ENCODE measurements around the gene IL21R. TPM values are rescaled to one million over a fixed set of nuclear protein-coding genes. Genes with fewer than 3 reads are reported as not detected.
A peak's percentile ranks its signal among the peaks of the same experiment; 100 is the strongest.
"Not testable (repeated sequence)": the region's sequence is repeated elsewhere in the genome, so short reads cannot be mapped to it uniquely, and the experiment has no call there.

Gene IL21R
- total RNA-seq, 1 donor from 2014 or later = 0.52 TPM

- Histone ChIP-seq H3K4me1 (ENCODE audit: control insufficient read depth in 3 of 3, insufficient read depth in 3 of 3, low read length in 3 of 3) (no peaks in the 10 kb centered on the region), H3K9ac (ENCODE audit: low read depth in 1 of 3, low read length in 3 of 3) (no peak overlapping the region), H3K27me3 (ENCODE audit: control insufficient read depth in 3 of 3, insufficient read depth in 3 of 3, low read length in 3 of 3) (peaks cover 0 to 20% (median 9%) of the 10 kb centered on the region in 3 donors), H3K4me3 (ENCODE audit: low read length in 3 of 3) (no peak overlapping the region), H3K36me3 (ENCODE audit: control insufficient read depth in 3 of 3, insufficient read depth in 3 of 3, low read length in 3 of 3) (no peaks in the 10 kb centered on the region), H3K9me3 (ENCODE audit: control insufficient read depth in 3 of 3, low read length in 3 of 3) (peaks cover 0 to 3% (median 0%) of the 10 kb centered on the region in 3 donors), H3K27ac (ENCODE audit: low read depth, low read length) (no peak overlapping the region)
Observed at GRCh38 chr16:27430923-27431484, 29.0 kb downstream of the IL21R start.

GRCh38 chr16:27431773-27432532 is 30.0 kb downstream of the IL21R start:
- Histone ChIP-seq H3K4me1 (ENCODE audit: control insufficient read depth in 3 of 3, insufficient read depth in 3 of 3, low read length in 3 of 3) (no peaks in the 10 kb centered on the region), H3K9ac (ENCODE audit: low read depth in 1 of 3, low read length in 3 of 3) (no peak overlapping the region)

GRCh38 chr16:27432558-27432957 is 30.6 kb downstream of the IL21R start:
- no peaks in the 10 kb centered on the region for H3K9me3 ChIP-seq (ENCODE audit: control insufficient read depth in 3 of 3, low read length in 3 of 3)
- H3K4me3 ChIP-seq (ENCODE audit: low read length in 3 of 3) = no peak overlapping the region
- peaks cover 0 to 20% (median 9%) of the 10 kb centered on the region in 3 donors for H3K27me3 ChIP-seq (ENCODE audit: control insufficient read depth in 3 of 3, insufficient read depth in 3 of 3, low read length in 3 of 3)
- no peaks in the 10 kb centered on the region for H3K4me1 ChIP-seq (ENCODE audit: control insufficient read depth in 3 of 3, insufficient read depth in 3 of 3, low read length in 3 of 3)
- H3K9ac ChIP-seq (ENCODE audit: low read depth in 1 of 3, low read length in 3 of 3) = no peak overlapping the region
- H3K27ac ChIP-seq (ENCODE audit: low read depth, low read length) = no peak overlapping the region
- H3K36me3 ChIP-seq (ENCODE audit: control insufficient read depth in 3 of 3, insufficient read depth in 3 of 3, low read length in 3 of 3) = no peaks in the 10 kb centered on the region

More at GRCh38 chr16:27431773-27432532, 30.0 kb downstream of the IL21R start:
- Histone ChIP-seq H3K4me3 (ENCODE audit: low read length in 3 of 3) (no peak overlapping the region), H3K36me3 (ENCODE audit: control insufficient read depth in 3 of 3, insufficient read depth in 3 of 3, low read length in 3 of 3) (no peaks in the 10 kb centered on the region), H3K27me3 (ENCODE audit: control insufficient read depth in 3 of 3, insufficient read depth in 3 of 3, low read length in 3 of 3) (peaks cover 0 to 20% (median 9%) of the 10 kb centered on the region in 3 donors), H3K27ac (ENCODE audit: low read depth, low read length) (no peak overlapping the region), H3K9me3 (ENCODE audit: control insufficient read depth in 3 of 3, low read length in 3 of 3) (no peaks in the 10 kb centered on the region)

GRCh38 chr16:27433191-27433590 is 31.2 kb downstream of the IL21R start:
- not testable (repeated sequence) for H3K4me3 ChIP-seq (ENCODE audit: low read length in 3 of 3); H3K9ac ChIP-seq (ENCODE audit: low read depth in 1 of 3, low read length in 3 of 3); H3K9me3 ChIP-seq (ENCODE audit: control insufficient read depth in 3 of 3, low read length in 3 of 3); H3K27ac ChIP-seq (ENCODE audit: low read depth, low read length); H3K4me1 ChIP-seq (ENCODE audit: control insufficient read depth in 3 of 3, insufficient read depth in 3 of 3, low read length in 3 of 3); H3K36me3 ChIP-seq (ENCODE audit: control insufficient read depth in 3 of 3, insufficient read depth in 3 of 3, low read length in 3 of 3)
- H3K27me3 ChIP-seq (ENCODE audit: control insufficient read depth in 3 of 3, insufficient read depth in 3 of 3, low read length in 3 of 3) = peaks cover 0 to 20% (median 9%) of the 10 kb centered on the region in 3 donors

- Histone ChIP-seq H3K9me3 (ENCODE audit: control insufficient read depth in 3 of 3, low read length in 3 of 3) (no peaks in the 10 kb centered on the region), H3K9ac (ENCODE audit: low read depth in 1 of 3, low read length in 3 of 3) (peak overlapping the region in 1 of 3 donors; percentile 3), H3K4me1 (ENCODE audit: control insufficient read depth in 3 of 3, insufficient read depth in 3 of 3, low read length in 3 of 3) (no peaks in the 10 kb centered on the region), H3K4me3 (ENCODE audit: low read length in 3 of 3) (no peak overlapping the region), H3K27ac (ENCODE audit: low read depth, low read length) (no peak overlapping the region), H3K36me3 (ENCODE audit: control insufficient read depth in 3 of 3, insufficient read depth in 3 of 3, low read length in 3 of 3) (no peaks in the 10 kb centered on the region), H3K27me3 (ENCODE audit: control insufficient read depth in 3 of 3, insufficient read depth in 3 of 3, low read length in 3 of 3) (peaks cover 0 to 20% (median 9%) of the 10 kb centered on the region in 3 donors)
Observed at GRCh38 chr16:27433636-27434035, 31.7 kb downstream of the IL21R start.

- no peaks in the 10 kb centered on the region for H3K36me3 ChIP-seq (ENCODE audit: control insufficient read depth in 3 of 3, insufficient read depth in 3 of 3, low read length in 3 of 3)
- no peak overlapping the region for H3K4me3 ChIP-seq (ENCODE audit: low read length in 3 of 3)
- no peak overlapping the region for H3K9ac ChIP-seq (ENCODE audit: low read depth in 1 of 3, low read length in 3 of 3)
- no peaks in the 10 kb centered on the region for H3K4me1 ChIP-seq (ENCODE audit: control insufficient read depth in 3 of 3, insufficient read depth in 3 of 3, low read length in 3 of 3)
- H3K9me3 ChIP-seq (ENCODE audit: control insufficient read depth in 3 of 3, low read length in 3 of 3) = no peaks in the 10 kb centered on the region
- no peak overlapping the region for H3K27ac ChIP-seq (ENCODE audit: low read depth, low read length)
- peaks cover 0 to 20% (median 9%) of the 10 kb centered on the region in 3 donors for H3K27me3 ChIP-seq (ENCODE audit: control insufficient read depth in 3 of 3, insufficient read depth in 3 of 3, low read length in 3 of 3)
Observed at GRCh38 chr16:27434141-27435051, 32.4 kb downstream of the IL21R start.

GRCh38 chr16:27435146-27435545 is 33.2 kb downstream of the IL21R start:
- not testable (repeated sequence) for H3K4me3 ChIP-seq (ENCODE audit: low read length in 3 of 3); H3K36me3 ChIP-seq (ENCODE audit: control insufficient read depth in 3 of 3, insufficient read depth in 3 of 3, low read length in 3 of 3); H3K4me1 ChIP-seq (ENCODE audit: control insufficient read depth in 3 of 3, insufficient read depth in 3 of 3, low read length in 3 of 3); H3K9ac ChIP-seq (ENCODE audit: low read depth in 1 of 3, low read length in 3 of 3); H3K27ac ChIP-seq (ENCODE audit: low read depth, low read length); H3K9me3 ChIP-seq (ENCODE audit: control insufficient read depth in 3 of 3, low read length in 3 of 3)
- H3K27me3 ChIP-seq (ENCODE audit: control insufficient read depth in 3 of 3, insufficient read depth in 3 of 3, low read length in 3 of 3) = peaks cover 0 to 19% (median 7%) of the 10 kb centered on the region in 3 donors

GRCh38 chr16:27436065-27436464 is 34.1 kb downstream of the IL21R start:
- no peaks in the 10 kb centered on the region for H3K36me3 ChIP-seq (ENCODE audit: control insufficient read depth in 3 of 3, insufficient read depth in 3 of 3, low read length in 3 of 3)
- H3K4me1 ChIP-seq (ENCODE audit: control insufficient read depth in 3 of 3, insufficient read depth in 3 of 3, low read length in 3 of 3) = no peaks in the 10 kb centered on the region
- H3K9ac ChIP-seq (ENCODE audit: low read depth in 1 of 3, low read length in 3 of 3) = no peak overlapping the region
- H3K9me3 ChIP-seq (ENCODE audit: control insufficient read depth in 3 of 3, low read length in 3 of 3) = no peaks in the 10 kb centered on the region
- H3K4me3 ChIP-seq (ENCODE audit: low read length in 3 of 3) = no peak overlapping the region
- H3K27ac ChIP-seq (ENCODE audit: low read depth, low read length) = no peak overlapping the region
- H3K27me3 ChIP-seq (ENCODE audit: control insufficient read depth in 3 of 3, insufficient read depth in 3 of 3, low read length in 3 of 3) = peaks cover 0 to 13% (median 4%) of the 10 kb centered on the region in 3 donors

- H3K36me3 ChIP-seq (ENCODE audit: control insufficient read depth in 3 of 3, insufficient read depth in 3 of 3, low read length in 3 of 3) = no peaks in the 10 kb centered on the region
- no peak overlapping the region for H3K9ac ChIP-seq (ENCODE audit: low read depth in 1 of 3, low read length in 3 of 3)
- H3K27ac ChIP-seq (ENCODE audit: low read depth, low read length) = no peak overlapping the region
- no peaks in the 10 kb centered on the region for H3K4me1 ChIP-seq (ENCODE audit: control insufficient read depth in 3 of 3, insufficient read depth in 3 of 3, low read length in 3 of 3)
- H3K4me3 ChIP-seq (ENCODE audit: low read length in 3 of 3) = no peak overlapping the region
- no peaks in the 10 kb centered on the region for H3K9me3 ChIP-seq (ENCODE audit: control insufficient read depth in 3 of 3, low read length in 3 of 3)
- peaks cover 0 to 7% (median 3%) of the 10 kb centered on the region in 3 donors for H3K27me3 ChIP-seq (ENCODE audit: control insufficient read depth in 3 of 3, insufficient read depth in 3 of 3, low read length in 3 of 3)
Observed at GRCh38 chr16:27436921-27437650, 35.1 kb downstream of the IL21R start.
